HG03457 (cell line): ENCODE measurements around the gene CSMD2.

ENCODE experiments used
- ATAC-seq: cut with Tn5 transposase; IDR thresholded peaks from one replicate; pipeline ENCODE4 v1.9.1; 2021; ENCODE audit warnings: moderate number of reproducible peaks; ENCODE audit not compliant: unreplicated experiment

CSMD2 gene

GRCh38 chr1:33622757-33623156 lies 542.3 kb downstream of the CSMD2 start:
- ATAC-seq: no peak

GRCh38 chr1:33618636-33619035 lies 546.4 kb downstream of the CSMD2 start:
- no peak for ATAC-seq

DNA sequence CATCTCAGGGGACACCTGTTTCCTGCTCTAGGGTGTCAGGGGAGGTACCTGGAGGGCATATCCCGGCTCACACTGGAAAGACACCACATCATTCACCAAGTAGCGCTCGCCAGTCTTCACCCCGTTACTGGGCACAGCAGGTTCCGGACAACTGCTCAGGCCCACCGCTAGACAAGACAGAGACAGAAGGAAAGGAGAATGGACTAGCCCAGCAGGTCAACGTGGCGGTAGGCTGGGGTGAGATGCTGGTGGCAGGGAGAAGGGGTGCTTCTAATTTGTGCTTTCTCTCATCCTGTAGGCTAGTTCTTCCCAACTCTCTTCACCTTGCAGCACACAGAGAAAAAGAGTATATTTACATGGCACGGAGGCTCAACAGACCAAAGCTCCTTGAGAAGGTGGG lies 547.6 kb downstream of the CSMD2 start:
- no peak for ATAC-seq

DNA sequence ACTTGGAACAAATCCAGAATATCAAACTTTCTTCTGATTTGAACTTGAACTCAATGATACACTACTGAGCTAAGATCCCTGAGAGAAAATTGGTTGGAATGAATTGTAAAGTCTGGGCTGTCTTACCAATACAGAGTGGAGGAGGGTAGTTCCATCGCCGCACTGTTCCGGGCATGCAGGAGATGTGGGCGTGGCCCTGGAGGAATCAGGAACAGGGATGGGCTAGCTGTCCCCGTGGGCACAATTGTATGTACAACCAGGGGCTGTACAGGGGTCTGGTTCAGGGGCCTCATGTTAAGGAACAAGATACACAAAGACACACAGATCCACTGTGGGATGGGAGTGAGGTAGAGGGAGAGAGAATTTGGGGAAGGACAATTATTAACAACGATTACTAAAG lies 548.2 kb downstream of the CSMD2 start:
- ATAC-seq: no peak

DNA sequence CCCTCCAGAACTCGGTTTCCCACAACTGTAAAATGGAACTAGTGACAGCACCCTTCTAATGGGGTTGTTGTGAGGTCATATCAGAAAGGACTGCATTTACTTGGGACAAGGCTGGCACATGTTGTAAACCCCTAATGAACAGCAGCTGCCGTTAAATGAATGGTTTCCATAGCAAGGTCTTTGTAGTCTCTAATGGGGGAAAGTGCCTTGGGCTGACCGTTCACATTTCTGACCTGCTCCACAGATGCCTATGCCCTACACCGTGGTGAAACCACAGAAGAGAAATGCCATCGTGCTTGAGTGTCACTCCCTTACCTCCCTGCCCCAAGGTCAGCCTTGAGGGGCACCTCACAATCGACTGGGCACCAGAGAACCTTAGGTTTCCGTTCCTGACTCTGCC lies 549.5 kb downstream of the CSMD2 start:
- ATAC-seq: no peak

- no peak for ATAC-seq
These were observed 554.1 kb downstream of the CSMD2 start for GRCh38 chr1:33610864-33611455.

- ATAC-seq: no peak
These were observed 554.6 kb downstream of the CSMD2 start for GRCh38 chr1:33610391-33610790.

DNA sequence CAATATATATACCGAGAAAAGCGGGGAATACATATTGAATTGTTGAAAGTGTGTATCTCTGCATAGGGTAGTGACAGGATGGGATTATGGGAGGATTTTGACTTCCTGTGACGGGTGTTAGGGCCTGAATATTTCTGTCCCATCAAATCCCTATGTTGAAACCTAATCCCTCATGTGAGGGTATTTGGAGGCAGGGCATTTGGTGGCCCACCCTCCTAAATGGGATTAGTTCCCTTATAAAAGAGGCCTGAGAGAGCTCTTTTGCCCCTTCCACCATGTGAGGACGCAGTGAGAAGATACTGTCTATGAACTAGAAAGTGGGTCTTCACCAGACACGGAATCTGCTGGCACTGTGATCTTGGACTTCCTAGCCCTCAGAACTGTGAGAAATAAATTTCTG lies 555.3 kb downstream of the CSMD2 start:
- ATAC-seq: no peak

DNA sequence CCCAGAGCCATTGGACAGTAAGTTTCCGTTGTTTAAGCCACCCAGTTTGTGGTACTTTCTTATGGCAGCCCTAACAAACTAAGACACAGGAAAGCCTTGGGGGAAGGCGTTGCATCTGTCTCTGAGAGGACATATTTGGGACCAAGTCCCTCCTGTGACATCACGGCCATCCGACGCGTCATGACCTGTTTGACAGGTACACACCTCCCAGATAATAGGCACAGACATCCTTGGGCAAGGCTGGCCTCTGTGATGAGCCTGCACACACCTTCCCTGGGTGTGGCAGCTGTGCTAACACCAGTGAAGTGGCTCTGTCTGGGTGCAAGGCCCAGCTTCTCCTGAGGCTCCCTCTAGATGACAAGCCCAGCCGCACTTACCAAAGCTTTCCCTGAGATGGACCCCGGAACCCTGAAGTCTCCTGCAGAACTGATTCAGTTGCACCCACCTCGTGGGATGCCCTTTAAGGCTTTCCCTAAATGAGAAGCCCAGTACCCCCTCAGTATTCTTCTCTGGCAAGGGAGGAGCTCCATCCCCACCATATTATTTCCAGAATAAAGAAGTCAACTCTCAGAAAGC lies 556.1 kb downstream of the CSMD2 start:
- ATAC-seq: no peak

GRCh38 chr1:33607444-33608005 lies 557.5 kb downstream of the CSMD2 start:
- ATAC-seq: no peak

DNA sequence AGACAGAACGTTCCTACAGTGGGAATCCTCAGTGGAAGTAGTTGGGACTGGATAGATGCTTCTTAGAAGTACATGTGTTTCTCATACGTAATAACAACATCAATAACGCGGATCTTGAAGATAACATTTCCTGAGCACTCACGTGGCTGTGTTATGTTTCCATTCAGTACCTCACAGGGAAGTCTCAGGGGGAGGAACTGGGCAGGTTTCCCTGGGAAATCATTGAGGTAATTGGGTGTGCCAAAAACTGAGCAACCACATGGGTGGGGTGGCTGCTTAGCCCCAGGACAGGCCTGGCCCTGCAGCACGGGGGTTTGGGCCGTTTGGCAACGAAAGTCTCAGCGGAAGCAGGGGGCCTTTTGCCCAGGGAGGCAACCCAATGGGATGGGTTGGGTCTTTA lies 558.8 kb downstream of the CSMD2 start:
- ATAC-seq: no peak

DNA sequence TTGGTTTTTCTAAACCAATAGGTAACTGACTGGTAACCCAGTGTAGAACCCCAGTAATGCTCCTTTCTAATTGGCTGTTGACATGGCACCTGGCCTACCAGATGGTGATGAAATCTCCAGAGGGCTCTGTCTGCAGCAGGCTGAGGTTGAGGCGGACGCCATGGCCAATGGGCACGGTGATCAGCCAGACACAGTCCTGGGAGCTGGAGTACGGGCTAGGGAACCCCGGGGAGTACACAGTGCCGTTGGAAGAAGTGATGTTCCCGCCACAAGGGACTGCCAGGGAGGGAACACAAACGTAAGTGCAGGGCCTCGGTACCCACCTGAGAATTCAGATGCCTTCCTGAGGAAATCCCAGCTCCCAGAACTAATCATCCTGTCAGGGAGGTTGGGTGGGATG lies 562.8 kb downstream of the CSMD2 start:
- no peak for ATAC-seq

DNA sequence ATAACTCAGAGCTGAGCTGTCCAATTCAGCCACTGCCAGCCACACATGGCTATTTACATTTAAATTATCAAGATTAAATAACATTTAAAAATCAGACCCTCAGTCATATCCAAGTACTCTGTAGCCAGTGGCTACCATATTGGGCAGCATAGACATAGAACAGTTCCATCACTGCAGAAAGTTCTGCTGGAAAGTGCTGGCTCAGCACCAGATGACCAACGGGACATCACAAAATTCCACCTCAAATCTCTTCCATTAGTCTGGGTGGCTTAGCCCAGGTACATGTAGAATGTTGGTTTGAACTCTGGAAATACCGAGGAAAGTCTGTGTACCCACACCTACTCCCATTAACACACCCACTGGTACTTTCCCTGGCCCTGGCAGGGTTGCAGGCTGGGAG lies 563.3 kb downstream of the CSMD2 start:
- no peak for ATAC-seq

GRCh38 chr1:33599516-33600115 lies 565.4 kb downstream of the CSMD2 start:
- ATAC-seq: no peak

GRCh38 chr1:33588726-33589125 lies 576.3 kb downstream of the CSMD2 start:
- no peak for ATAC-seq

DNA sequence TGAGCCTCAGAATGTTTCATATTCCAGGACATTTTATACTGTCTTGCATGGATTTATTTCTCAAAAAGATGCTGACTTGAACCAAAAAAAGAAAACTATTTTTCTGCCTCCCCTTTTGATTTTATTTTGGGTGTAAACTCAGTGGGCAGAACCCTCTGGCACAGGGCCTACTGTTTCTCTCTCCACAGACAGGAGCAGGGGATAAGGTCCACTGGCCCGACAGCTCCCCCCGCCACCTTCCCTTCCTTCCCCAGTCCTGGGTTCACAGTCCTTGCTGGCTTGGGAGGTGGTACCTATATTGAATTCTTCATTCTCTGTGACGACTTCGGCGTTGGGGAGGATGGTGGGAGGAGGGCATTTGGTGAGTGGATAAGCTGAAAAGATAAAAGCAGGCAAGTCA lies 578.2 kb downstream of the CSMD2 start:
- no peak for ATAC-seq

GRCh38 chr1:33586106-33586505 lies 578.9 kb downstream of the CSMD2 start:
- ATAC-seq: no peak

DNA sequence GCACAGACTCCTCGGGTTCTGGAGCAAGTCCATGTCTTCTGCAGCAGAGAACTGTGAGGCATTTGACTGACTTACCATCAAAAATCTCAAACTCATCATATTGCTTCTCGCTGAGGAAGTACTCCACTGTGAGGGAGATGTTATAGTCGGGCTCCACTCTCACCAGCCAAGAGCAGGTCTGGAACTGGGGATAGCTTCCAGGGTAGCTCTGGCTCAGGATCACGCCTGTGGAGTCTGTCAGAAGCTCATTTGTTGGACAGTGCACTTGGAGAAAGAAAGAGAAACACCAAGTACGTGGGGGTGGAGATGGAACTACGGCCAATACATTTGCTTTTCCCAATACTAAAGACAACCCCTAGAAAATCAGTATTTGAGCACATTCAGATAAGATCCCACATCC lies 581.5 kb downstream of the CSMD2 start:
- no peak for ATAC-seq

DNA sequence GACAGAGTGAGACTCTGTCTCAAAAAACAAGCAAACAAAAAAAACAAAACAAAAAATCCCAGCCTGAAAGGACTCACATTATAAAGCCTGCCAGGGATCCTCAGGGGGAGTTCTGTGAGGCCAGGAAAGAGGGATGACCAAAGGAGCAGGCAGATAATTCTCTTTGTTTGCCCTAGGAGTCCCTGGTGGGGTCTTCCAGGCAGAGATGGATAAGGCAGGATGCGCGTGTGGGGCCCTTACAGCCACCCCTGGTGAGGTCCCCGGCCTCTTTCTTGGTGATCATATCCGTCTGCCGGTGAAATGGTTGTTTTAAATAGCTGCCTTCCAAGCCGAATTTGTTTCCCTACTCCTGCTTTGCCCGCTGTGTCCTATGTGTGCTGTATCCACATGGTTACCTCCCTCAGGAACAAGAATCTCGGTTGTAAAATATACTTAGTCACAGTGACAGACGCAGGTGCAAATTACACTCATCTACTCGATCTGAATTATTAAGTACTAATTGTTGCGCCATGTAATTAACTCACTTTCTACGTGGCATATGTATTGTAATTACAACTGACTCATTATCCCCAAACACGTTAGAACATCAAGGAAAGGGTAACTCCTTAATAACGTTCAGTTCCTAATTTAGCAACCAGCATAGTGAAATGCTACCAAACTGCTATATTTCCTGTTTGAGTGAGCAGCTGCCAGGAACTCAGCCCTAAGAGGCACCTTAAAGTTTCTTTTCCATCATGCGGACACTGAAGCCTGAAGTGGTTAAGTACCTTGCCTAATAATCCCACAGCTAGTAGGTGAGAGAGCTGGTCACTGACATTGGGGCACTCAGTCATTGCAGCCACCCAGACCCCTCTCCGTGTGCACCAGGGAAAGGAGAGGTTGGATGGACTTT lies 586.2 kb downstream of the CSMD2 start:
- no peak for ATAC-seq

DNA sequence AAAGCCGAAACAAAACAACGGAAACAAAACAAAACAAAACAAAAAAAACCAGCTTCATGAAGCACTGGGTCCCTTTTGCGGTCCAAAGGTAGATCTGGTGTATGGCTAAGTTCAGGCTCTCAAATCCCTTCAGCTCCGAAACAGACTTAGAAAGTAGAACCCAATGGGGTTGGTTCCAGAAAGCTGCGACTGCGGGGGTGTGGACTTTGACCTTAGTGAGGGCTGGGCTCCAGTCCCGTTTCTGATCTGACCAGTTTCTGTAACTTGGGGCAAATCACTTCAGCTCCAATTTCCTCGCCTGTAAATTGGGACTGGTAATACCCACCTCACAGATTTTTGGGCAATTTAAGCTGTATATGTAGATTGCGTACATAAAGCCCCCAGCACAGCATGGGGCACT lies 587.4 kb downstream of the CSMD2 start:
- ATAC-seq: no peak

DNA sequence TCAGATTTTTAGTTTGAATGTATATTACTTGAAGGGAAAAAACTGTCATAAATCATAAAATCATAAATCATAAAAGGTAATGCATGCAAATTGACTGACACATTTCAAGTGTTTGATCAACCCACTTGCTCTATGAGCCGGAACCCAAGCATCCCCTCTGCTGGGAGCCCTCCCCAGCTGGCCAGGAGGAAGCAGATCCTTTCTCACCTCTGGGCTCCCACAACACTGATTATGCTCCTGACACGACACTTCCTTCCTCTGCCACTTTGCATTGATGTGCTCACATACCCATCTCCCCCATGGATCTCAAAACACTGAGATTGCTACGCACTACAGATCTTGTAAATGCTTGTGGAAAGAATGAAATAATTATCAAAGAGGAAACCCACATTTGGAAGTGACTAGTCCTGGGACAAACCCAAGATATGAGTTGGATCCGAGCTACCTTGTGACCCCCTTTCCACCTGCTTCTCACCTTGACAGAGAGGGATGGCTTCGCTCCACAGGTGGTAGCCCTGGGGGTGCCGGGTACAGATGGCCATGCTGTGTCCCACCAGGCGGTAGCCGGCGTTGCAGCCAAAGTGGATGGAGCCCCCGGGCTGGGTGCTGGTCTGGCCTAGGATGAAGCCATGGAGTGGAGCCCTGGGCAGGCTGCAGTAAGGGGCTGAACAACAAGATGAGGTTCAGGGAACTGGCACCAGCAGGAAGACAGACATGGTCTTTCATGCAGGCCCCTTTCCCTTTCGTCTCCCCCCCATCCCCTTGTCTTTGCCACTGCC lies 588.0 kb downstream of the CSMD2 start:
- no peak for ATAC-seq
